ENCODE results near the gene CCND2. TPM values are rescaled to one million over a fixed set of nuclear protein-coding genes. Genes with fewer than 3 reads are reported as not detected.

The CCND2 gene
- total RNA-seq, 1 donor from 2014 or later, result 57.5 TPM

- TF ChIP-seq POLR2AphosphoS5 (IDR thresholded peaks at IDR 0.05; ENCODE audit: insufficient read depth in 1 of 2, low read depth in 1 of 2), result peak in 1 of 2 donors; percentile 95
- TF ChIP-seq, protein P1, sequence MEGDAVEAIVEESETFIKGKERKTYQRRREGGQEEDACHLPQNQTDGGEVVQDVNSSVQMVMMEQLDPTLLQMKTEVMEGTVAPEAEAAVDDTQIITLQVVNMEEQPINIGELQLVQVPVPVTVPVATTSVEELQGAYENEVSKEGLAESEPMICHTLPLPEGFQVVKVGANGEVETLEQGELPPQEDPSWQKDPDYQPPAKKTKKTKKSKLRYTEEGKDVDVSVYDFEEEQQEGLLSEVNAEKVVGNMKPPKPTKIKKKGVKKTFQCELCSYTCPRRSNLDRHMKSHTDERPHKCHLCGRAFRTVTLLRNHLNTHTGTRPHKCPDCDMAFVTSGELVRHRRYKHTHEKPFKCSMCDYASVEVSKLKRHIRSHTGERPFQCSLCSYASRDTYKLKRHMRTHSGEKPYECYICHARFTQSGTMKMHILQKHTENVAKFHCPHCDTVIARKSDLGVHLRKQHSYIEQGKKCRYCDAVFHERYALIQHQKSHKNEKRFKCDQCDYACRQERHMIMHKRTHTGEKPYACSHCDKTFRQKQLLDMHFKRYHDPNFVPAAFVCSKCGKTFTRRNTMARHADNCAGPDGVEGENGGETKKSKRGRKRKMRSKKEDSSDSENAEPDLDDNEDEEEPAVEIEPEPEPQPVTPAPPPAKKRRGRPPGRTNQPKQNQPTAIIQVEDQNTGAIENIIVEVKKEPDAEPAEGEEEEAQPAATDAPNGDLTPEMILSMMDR (IDR thresholded peaks at IDR 0.05), result no peak
- TF ChIP-seq POLR2A (IDR thresholded peaks at IDR 0.05), result peak in 1 of 2 donors; percentile 90
- Histone ChIP-seq H3K4me3 (peak overlapping the region; percentile 50 to 80), H3K4me1 (peaks cover 33% of the 10 kb centered on the region), H3K36me3 (no peaks in the 10 kb centered on the region), H3K9me3 (no peaks in the 10 kb centered on the region), H3K27me3 (no peaks in the 10 kb centered on the region), H3K27ac (peak overlapping the region; percentile 97)
- no peak for DNase-seq (ENCODE audit: extremely low spot score in 2 of 2)
- intact Hi-C loops (cut with DNase I), result no loop called here
Observed at GRCh38 chr12:4269279-4269991, 4.1 kb upstream of the CCND2 start.

- H3K4me3 ChIP-seq, result peak overlapping the region; percentile 50 to 80
- H3K27ac ChIP-seq, result peak overlapping the region; percentile 97
- H3K27me3 ChIP-seq, result no peaks in the 10 kb centered on the region
- H3K4me1 ChIP-seq, result peaks cover 33% of the 10 kb centered on the region
- DNase-seq (ENCODE audit: extremely low spot score in 2 of 2), result peak in 1 of 2 donors; percentile 81
- H3K9me3 ChIP-seq, result no peaks in the 10 kb centered on the region
- no peaks in the 10 kb centered on the region for H3K36me3 ChIP-seq
- TF ChIP-seq POLR2A (IDR thresholded peaks at IDR 0.05) (no peak), POLR2AphosphoS5 (IDR thresholded peaks at IDR 0.05; ENCODE audit: insufficient read depth in 1 of 2, low read depth in 1 of 2) (no peak)
- TF ChIP-seq, protein P1 (IDR thresholded peaks at IDR 0.05), result no peak
- intact Hi-C loops (cut with DNase I), result no loop called here
Observed at GRCh38 chr12:4270016-4270830, 3.3 kb upstream of the CCND2 start.

DNA sequence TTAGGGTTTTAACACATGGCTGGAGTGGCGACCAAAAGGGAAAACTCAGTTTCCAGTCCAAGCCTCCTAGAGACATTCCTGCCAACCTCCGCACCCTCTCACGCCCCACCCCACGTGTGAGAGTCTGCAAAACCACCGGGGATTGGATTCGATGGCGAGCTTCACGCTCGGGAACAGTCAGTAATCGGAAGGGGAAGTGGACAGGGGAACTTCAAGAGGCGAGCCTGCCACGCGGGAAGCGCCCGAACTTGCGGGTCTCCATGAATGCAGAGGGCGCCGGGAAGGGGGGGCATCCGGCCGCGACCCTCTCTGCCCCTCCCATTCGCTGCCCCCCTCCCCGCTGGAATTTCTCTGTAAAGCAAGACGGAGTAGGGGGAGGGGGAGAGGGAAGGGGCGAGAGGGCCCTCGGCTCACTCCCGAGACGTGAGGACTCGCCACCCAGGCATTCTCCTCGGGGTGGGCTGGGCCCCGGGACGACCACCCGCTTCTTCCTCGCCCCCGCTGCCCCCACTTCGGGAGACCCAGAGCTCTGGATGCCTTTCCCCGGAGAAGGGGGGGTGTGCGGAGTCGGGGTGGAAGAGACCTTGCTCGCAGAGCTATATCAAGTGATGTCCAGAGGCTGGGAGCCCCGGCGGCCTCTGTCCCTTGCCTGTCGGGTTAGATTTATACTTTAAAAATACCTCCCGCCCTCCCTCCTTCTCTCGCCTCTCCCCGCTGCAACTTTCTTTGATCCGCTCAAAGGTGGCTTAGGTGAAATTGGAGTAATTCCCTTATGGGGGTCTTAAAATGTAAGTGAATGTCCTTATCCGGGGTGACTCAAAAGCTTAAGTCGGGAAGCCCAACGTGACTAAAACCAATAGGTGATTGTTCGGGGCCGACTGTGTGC is 2.5 kb upstream of the CCND2 start:
- Histone ChIP-seq H3K9me3 (no peaks in the 10 kb centered on the region), H3K36me3 (no peaks in the 10 kb centered on the region), H3K27me3 (no peaks in the 10 kb centered on the region), H3K4me3 (peak overlapping the region; percentile 50 to 80), H3K4me1 (peaks cover 40% of the 10 kb centered on the region), H3K27ac (peak overlapping the region; percentile 97)
- intact Hi-C loops (cut with DNase I), result no loop called here
- DNase-seq (ENCODE audit: extremely low spot score in 2 of 2), result no peak
- TF ChIP-seq, protein P1 (IDR thresholded peaks at IDR 0.05), result no peak
- peak in 1 of 2 donors; percentile 67 for TF ChIP-seq POLR2AphosphoS5 (IDR thresholded peaks at IDR 0.05; ENCODE audit: insufficient read depth in 1 of 2, low read depth in 1 of 2)
- peak in 1 of 2 donors; percentile 14 for TF ChIP-seq POLR2A (IDR thresholded peaks at IDR 0.05)

GRCh38 chr12:4271717-4272423 is 1.7 kb upstream of the CCND2 start:
- Histone ChIP-seq H3K27me3 (no peaks in the 10 kb centered on the region), H3K4me3 (peak overlapping the region; percentile 50 to 80), H3K36me3 (no peaks in the 10 kb centered on the region), H3K27ac (peak overlapping the region; percentile 97), H3K4me1 (peaks cover 48% of the 10 kb centered on the region), H3K9me3 (no peaks in the 10 kb centered on the region)
- TF ChIP-seq, protein P1 (IDR thresholded peaks at IDR 0.05), result no peak
- TF ChIP-seq POLR2AphosphoS5 (IDR thresholded peaks at IDR 0.05; ENCODE audit: insufficient read depth in 1 of 2, low read depth in 1 of 2), result peak; percentile 55 to 75
- TF ChIP-seq POLR2A (IDR thresholded peaks at IDR 0.05), result peak in 1 of 2 donors; percentile 66
- intact Hi-C loops (cut with DNase I), result no loop called here
- DNase-seq (ENCODE audit: extremely low spot score in 2 of 2), result peak in 1 of 2 donors; percentile 96
